Measurements from ENCODE around the gene ANAPC1.

DNA sequence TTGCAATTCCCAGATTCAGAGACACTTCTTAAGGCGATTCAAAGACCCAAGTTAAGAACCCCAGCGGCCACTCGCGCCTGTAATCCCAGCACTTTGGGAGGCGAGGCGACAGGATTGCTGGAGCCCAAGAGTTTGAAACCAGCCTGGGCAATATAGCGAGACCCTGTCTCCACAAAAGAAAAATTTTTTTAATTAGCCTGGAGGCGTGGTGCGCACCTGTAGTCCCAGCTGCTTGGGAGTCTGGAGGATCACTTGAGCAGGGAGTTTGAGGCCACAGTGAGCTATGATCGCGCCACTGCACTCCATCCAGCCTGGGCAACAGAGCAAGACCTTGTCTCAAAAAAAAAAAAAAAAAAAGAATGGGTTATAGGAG lies 585 bp upstream of the ANAPC1 start:
- TF ChIP-seq POLR2AphosphoS5 (IDR thresholded peaks at IDR 0.05) (no peak), POLR2A (IDR thresholded peaks at IDR 0.05) (no peak)
- TF ChIP-seq, protein P1, sequence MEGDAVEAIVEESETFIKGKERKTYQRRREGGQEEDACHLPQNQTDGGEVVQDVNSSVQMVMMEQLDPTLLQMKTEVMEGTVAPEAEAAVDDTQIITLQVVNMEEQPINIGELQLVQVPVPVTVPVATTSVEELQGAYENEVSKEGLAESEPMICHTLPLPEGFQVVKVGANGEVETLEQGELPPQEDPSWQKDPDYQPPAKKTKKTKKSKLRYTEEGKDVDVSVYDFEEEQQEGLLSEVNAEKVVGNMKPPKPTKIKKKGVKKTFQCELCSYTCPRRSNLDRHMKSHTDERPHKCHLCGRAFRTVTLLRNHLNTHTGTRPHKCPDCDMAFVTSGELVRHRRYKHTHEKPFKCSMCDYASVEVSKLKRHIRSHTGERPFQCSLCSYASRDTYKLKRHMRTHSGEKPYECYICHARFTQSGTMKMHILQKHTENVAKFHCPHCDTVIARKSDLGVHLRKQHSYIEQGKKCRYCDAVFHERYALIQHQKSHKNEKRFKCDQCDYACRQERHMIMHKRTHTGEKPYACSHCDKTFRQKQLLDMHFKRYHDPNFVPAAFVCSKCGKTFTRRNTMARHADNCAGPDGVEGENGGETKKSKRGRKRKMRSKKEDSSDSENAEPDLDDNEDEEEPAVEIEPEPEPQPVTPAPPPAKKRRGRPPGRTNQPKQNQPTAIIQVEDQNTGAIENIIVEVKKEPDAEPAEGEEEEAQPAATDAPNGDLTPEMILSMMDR (IDR thresholded peaks at IDR 0.05) = no peak

All from stomach (tissue), 4 donors.